WERI-Rb-1 (cell line): ENCODE data around the gene OPHN1.

Source experiments
- DNase-seq: peaks from one replicate; pipeline ENCODE4 v3.0.0-alpha.2; 2020
- H3K27ac ChIP-seq: fragments of 250-450 bp; sonication (Bioruptor Pico); 2 replicates; pipeline ENCODE4 v1.5.1; 2020; ENCODE audit warnings: mild to moderate bottlenecking, moderate library complexity
- H3K27me3 ChIP-seq: fragments of 250-450 bp; sonication (Bioruptor Pico); 2 replicates; pipeline ENCODE4 v1.5.1; 2021; ENCODE audit warnings: mild to moderate bottlenecking, low read depth, moderate library complexity; ENCODE audit not compliant: insufficient read depth, severe bottlenecking
- H3K36me3 ChIP-seq: fragments of 250-450 bp; sonication (Bioruptor Pico); 2 replicates; pipeline ENCODE4 v1.5.1; 2020; ENCODE audit warnings: mild to moderate bottlenecking, moderate library complexity
- H3K4me3 ChIP-seq: 2 replicates; pipeline ENCODE4 v1.5.1; 2011; ENCODE audit warnings: low read depth, mild to moderate bottlenecking, control low read depth, low read length
- H3K9me3 ChIP-seq: fragments of 250-450 bp; sonication (Bioruptor Pico); 2 replicates; pipeline ENCODE4 v1.5.1; 2021; ENCODE audit warnings: mild to moderate bottlenecking, moderate library complexity; ENCODE audit not compliant: severe bottlenecking
- CTCF ChIP-seq: IDR thresholded peaks from 2 replicates; pipeline ENCODE4 v1.5.1; 2011; ENCODE audit warnings: low read depth, mild to moderate bottlenecking, control low read depth, inconsistent platforms, low read length

OPHN1 gene

GRCh38 chrX:68256990-68257389 is 176.3 kb downstream of the OPHN1 start:
- Histone ChIP-seq H3K9me3 (no peaks in the 10 kb centered on the region), H3K27me3 (peaks cover 4% of the 10 kb centered on the region)
- no peak for DNase-seq

GRCh38 chrX:68254738-68255645 is 178.3 kb downstream of the OPHN1 start:
- no peaks in the 10 kb centered on the region for H3K9me3 ChIP-seq
- no peak overlapping the region for H3K27ac ChIP-seq
- no peak for TF ChIP-seq CTCF
- DNase-seq: no peak
- H3K4me3 ChIP-seq: no peak overlapping the region
- H3K36me3 ChIP-seq: no peaks in the 10 kb centered on the region
- H3K27me3 ChIP-seq: peaks cover 4% of the 10 kb centered on the region

More at GRCh38 chrX:68256990-68257389, 176.3 kb downstream of the OPHN1 start:
- Histone ChIP-seq H3K4me3 (no peak overlapping the region), H3K36me3 (no peaks in the 10 kb centered on the region), H3K27ac (no peak overlapping the region)
- no peak for TF ChIP-seq CTCF

GRCh38 chrX:68252664-68253063 is 180.6 kb downstream of the OPHN1 start:
- H3K4me3 ChIP-seq: no peak overlapping the region
- H3K36me3 ChIP-seq: no peaks in the 10 kb centered on the region
- no peak for TF ChIP-seq CTCF
- H3K27ac ChIP-seq: no peak overlapping the region
- no peaks in the 10 kb centered on the region for H3K9me3 ChIP-seq
- H3K27me3 ChIP-seq: peaks cover 4% of the 10 kb centered on the region
- DNase-seq: no peak

GRCh38 chrX:68249903-68250302 is 183.4 kb downstream of the OPHN1 start:
- TF ChIP-seq CTCF: no peak
- Histone ChIP-seq H3K36me3 (no peaks in the 10 kb centered on the region), H3K9me3 (no peaks in the 10 kb centered on the region), H3K27ac (no peak overlapping the region), H3K27me3 (peaks cover 4% of the 10 kb centered on the region), H3K4me3 (no peak overlapping the region)
- no peak for DNase-seq

GRCh38 chrX:68249401-68249831 is 183.9 kb downstream of the OPHN1 start:
- TF ChIP-seq CTCF: no peak
- no peak overlapping the region for H3K27ac ChIP-seq
- peaks cover 4% of the 10 kb centered on the region for H3K27me3 ChIP-seq
- no peak for DNase-seq
- H3K4me3 ChIP-seq: no peak overlapping the region
- H3K36me3 ChIP-seq: no peaks in the 10 kb centered on the region
- H3K9me3 ChIP-seq: no peaks in the 10 kb centered on the region

GRCh38 chrX:68238568-68238967 is 194.7 kb downstream of the OPHN1 start:
- H3K4me3 ChIP-seq: no peak overlapping the region
- TF ChIP-seq CTCF: peak; percentile 63
- no peaks in the 10 kb centered on the region for H3K27me3 ChIP-seq
- H3K27ac ChIP-seq: no peak overlapping the region
- no peaks in the 10 kb centered on the region for H3K9me3 ChIP-seq
- H3K36me3 ChIP-seq: no peaks in the 10 kb centered on the region
- peak; percentile 28 for DNase-seq
